K562 (cell line): ENCODE data around the gene CDCP1. TPM values are rescaled to one million over a fixed set of nuclear protein-coding genes. Genes with fewer than 3 reads are reported as not detected.

ENCODE experiments used
- BACH1 ChIP-seq: fragments of 200-800 bp; sonication (Bioruptor generic); IDR thresholded peaks from 2 replicates; pipeline ENCODE4 v1.6.1; 2016; ENCODE audit warnings: missing genetic modification characterization, missing compliant biosample characterization
- BHLHE40 ChIP-seq: IDR thresholded peaks from 2 replicates; pipeline ENCODE4 v1.6.1; 2011; ENCODE audit warnings: low read length, improper control_type of control experiment
- BRCA1 ChIP-seq, 2 experiments: fragments of 450-650 bp in 1 of 2; sonication (generic) in 1 of 2; formaldehyde crosslinking in 1 of 2; IDR thresholded peaks; 2 replicates each; pipeline versions ENCODE4 v1.5.0 to v1.6.1; 2017 to 2020; ENCODE audit warnings: mild to moderate bottlenecking in 1 of 2, missing genetic modification reagents in 1 of 2
- CBX1 ChIP-seq: sonication (generic); IDR thresholded peaks from 2 replicates; pipeline ENCODE4 v1.6.1; 2016; ENCODE audit warnings: antibody characterized with exemption, low read depth, mild to moderate bottlenecking
- CBX3 ChIP-seq, 2 experiments: IDR thresholded peaks; 1 replicate in 1 of 2; 2 replicates in 1 of 2; pipeline ENCODE4 v1.6.1; 2012; ENCODE audit warnings: inconsistent platforms in 2 of 2, low read length in 2 of 2, borderline replicate concordance in 1 of 2, control low read depth in 1 of 2
- CREB1 ChIP-seq, 2 experiments: sonication (generic) in 1 of 2; formaldehyde crosslinking in 1 of 2; IDR thresholded peaks; 2 replicates each; pipeline versions ENCODE4 v1.6.1 to v1.8.0; 2012 to 2022; ENCODE audit warnings: inconsistent platforms in 1 of 2, mild to moderate bottlenecking in 1 of 2, missing genetic modification reagents in 1 of 2, moderate library complexity in 1 of 2
- DMBX1 ChIP-seq: fragments of 250-450 bp; sonication (Bioruptor Pico); IDR thresholded peaks from 2 replicates; pipeline ENCODE4 v1.8.0; 2022; ENCODE audit warnings: inconsistent platforms, mild to moderate bottlenecking, moderate library complexity, borderline replicate concordance
- ELF4 ChIP-seq: fragments of 450-650 bp; formaldehyde crosslinking; IDR thresholded peaks from 2 replicates; pipeline ENCODE4 v1.4.0; 2022; ENCODE audit warnings: missing genetic modification characterization
- ERF ChIP-seq: fragments of 450-650 bp; formaldehyde crosslinking; IDR thresholded peaks from 2 replicates; pipeline ENCODE4 v1.4.0; 2020; ENCODE audit warnings: mild to moderate bottlenecking, mixed read lengths
- FOXP1 ChIP-seq: sonication (generic); formaldehyde crosslinking; IDR thresholded peaks from 2 replicates; pipeline ENCODE4 v1.8.0; 2022; ENCODE audit warnings: mild to moderate bottlenecking, missing genetic modification reagents
- GTF2E2 ChIP-seq: fragments of 200-800 bp; sonication (Bioruptor generic); IDR thresholded peaks from 2 replicates; pipeline ENCODE4 v1.6.1; 2016; ENCODE audit warnings: missing genetic modification characterization, missing compliant biosample characterization
- IFI16 ChIP-seq: fragments of 250-450 bp; sonication (Bioruptor Pico); IDR thresholded peaks from 2 replicates; pipeline ENCODE4 v2.1.2; 2022; ENCODE audit warnings: mild to moderate bottlenecking, inconsistent platforms
- JUND ChIP-seq, 2 experiments: IDR thresholded peaks; 2 replicates in 1 of 2; 3 replicates in 1 of 2; pipeline ENCODE4 v1.6.1; 2011; ENCODE audit warnings: borderline replicate concordance in 2 of 2, low read depth in 2 of 2, low read length in 2 of 2, improper control_type of control experiment in 1 of 2, missing biosample characterization in 1 of 2, missing genetic modification characterization in 1 of 2, missing genetic modification reagents in 1 of 2
- MTA1 ChIP-seq: fragments of 450-650 bp; IDR thresholded peaks from 2 replicates; pipeline ENCODE4 v1.6.1; 2017; ENCODE audit warnings: borderline replicate concordance
- OTX1 ChIP-seq: fragments of 450-650 bp; formaldehyde crosslinking; IDR thresholded peaks from 2 replicates; pipeline ENCODE4 v1.4.0; 2022; ENCODE audit warnings: mild to moderate bottlenecking
- PHTF2 ChIP-seq: fragments of 250-450 bp; sonication (Bioruptor Pico); IDR thresholded peaks from 2 replicates; pipeline ENCODE4 v1.5.0; 2021; ENCODE audit warnings: mild to moderate bottlenecking
- RBM15 ChIP-seq: fragments of 200-400 bp; formaldehyde crosslinking; IDR thresholded peaks from 2 replicates; pipeline ENCODE4 v1.6.1; 2018; ENCODE audit warnings: mild to moderate bottlenecking, low read length, moderate library complexity; ENCODE audit not compliant: insufficient read depth
- SMAD4 ChIP-seq: fragments of 250-450 bp; sonication (Bioruptor Pico); conservative IDR thresholded peaks from 2 replicates; pipeline ENCODE4 v1.8.0; 2021; ENCODE audit warnings: inconsistent platforms, mild to moderate bottlenecking, moderate library complexity
- TCF3 ChIP-seq: sonication (generic); formaldehyde crosslinking; IDR thresholded peaks from 2 replicates; pipeline ENCODE4 v1.4.0; 2020; ENCODE audit warnings: mild to moderate bottlenecking, missing genetic modification reagents
- TGIF2 ChIP-seq: sonication (generic); formaldehyde crosslinking; IDR thresholded peaks from 2 replicates; pipeline ENCODE4 v1.8.1; 2022; ENCODE audit warnings: mild to moderate bottlenecking, missing genetic modification reagents, moderate library complexity
- ZBTB1 ChIP-seq: sonication (generic); formaldehyde crosslinking; IDR thresholded peaks from 2 replicates; pipeline ENCODE4 v1.8.1; 2023; ENCODE audit warnings: missing genetic modification reagents, low read depth, mild to moderate bottlenecking, borderline replicate concordance
- ZC3H8 ChIP-seq: fragments of 450-650 bp; IDR thresholded peaks from 2 replicates; pipeline ENCODE4 v1.6.1; 2017
- ZNF280A ChIP-seq: fragments of 450-650 bp; IDR thresholded peaks from 2 replicates; pipeline ENCODE4 v1.6.1; 2018; ENCODE audit warnings: mild to moderate bottlenecking, low read depth; ENCODE audit not compliant: partially characterized antibody
- ZNF75A ChIP-seq: fragments of 450-650 bp; formaldehyde crosslinking; IDR thresholded peaks from 2 replicates; pipeline ENCODE4 v1.4.0; 2020; ENCODE audit warnings: mild to moderate bottlenecking
- polyA plus RNA-seq, 8 experiments: library from polyadenylated mRNA; depleted of rRNA in 4 of 8; stranded (reverse) in 5 of 8; unstranded in 3 of 8; fragments of >200 nt; fragmentation: Nextera tagmentation in 2 of 8; fragmentation: Illumina TruSeq in 1 of 8; extraction: Ambion mirVana in 2 of 8; extraction: Trizol in 1 of 8; gene quantifications; 2 replicates each; pipeline versions ENCODE4 v1.2.1 to v1.2.3, GENCODE V29; 2011 to 2014; ENCODE audit warnings: inconsistent platforms in 1 of 8, missing spikeins in 1 of 8
- total RNA-seq, 7 experiments: library from RNA; depleted of rRNA in 6 of 7; stranded (reverse); fragments of >200 nt in 6 of 7; fragmentation: Illumina TruSeq in 2 of 7; extraction: Trizol in 2 of 7; gene quantifications; 2 replicates each; pipeline versions ENCODE4 v1.2.1 to v1.2.3, GENCODE V29; 2011 to 2021; ENCODE audit warnings: low replicate concordance in 1 of 7
- TF ChIP-seq, protein P1 (sequence below): sonication (generic); formaldehyde crosslinking; IDR thresholded peaks from 2 replicates; pipeline ENCODE4 v1.8.0; 2022; ENCODE audit warnings: mild to moderate bottlenecking, missing genetic modification reagents, borderline replicate concordance

The CDCP1 gene
- total and polyA plus RNA-seq, 9 of the 15 experiments (the other 6 are each of a cell fraction or from before 2014, with no cell fraction given) = 3.9 to 16.4 (median 5.2) TPM

DNA sequence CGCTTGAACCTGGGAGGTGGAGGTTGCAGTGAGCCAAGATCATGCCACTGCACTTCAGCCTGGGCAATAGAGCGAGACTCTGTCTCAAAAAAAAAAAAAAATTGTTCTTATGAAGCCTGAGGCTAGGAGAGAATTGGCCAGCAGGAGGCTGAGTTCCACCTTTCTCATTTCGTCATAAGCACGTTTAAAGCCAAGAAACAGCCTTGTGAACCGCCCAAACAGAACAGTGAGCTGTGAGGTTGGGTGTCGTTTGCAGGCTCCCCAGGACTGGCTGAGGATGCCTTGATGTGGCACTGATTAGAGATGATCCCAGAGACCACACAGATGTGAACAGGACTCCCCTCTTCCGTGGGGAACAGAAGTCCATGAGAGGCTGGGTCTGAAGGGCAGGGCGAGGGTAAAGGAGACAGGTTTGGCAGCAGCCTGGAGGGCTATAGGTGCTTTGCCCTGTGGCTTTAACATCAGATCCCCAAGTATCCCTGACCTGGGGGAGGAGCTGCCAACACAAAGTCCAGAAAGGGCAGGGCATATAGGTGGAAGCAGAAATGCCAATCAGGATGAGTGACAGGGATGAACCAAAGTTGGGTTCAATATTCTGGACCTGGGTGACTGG lies 67.2 kb downstream of the CDCP1 start (continued):
- TF ChIP-seq SMAD4 (peak; percentile 55), MTA1 (no peak), BRCA1 (IDR thresholded peaks at IDR 0.05) (no peak), BRCA1 (CRISPR knock-in tag; IDR thresholded peaks at IDR 0.05) (no peak), CBX3 (IDR thresholded peaks at IDR 0.05; ENCODE audit: borderline replicate concordance in 1 of 2, low read length in 2 of 2) (peak in 1 of 2 experiments; percentile 44; a peak in 1 of 3 replicates), DMBX1 (CRISPR knock-in tag) (peak; percentile 87; the same call in 1 of the 2 replicates), BHLHE40 (peak; percentile 59), ERF (peak; percentile 51; the same call in 1 of the 2 replicates), ELF4 (no peak), BACH1 (tag) (0 out of 2 replicates have a peak, but pooled peaks have one; percentile 29), FOXP1 (0 out of 2 replicates have a peak, but pooled peaks have one; percentile 13), TGIF2 (no peak), ZC3H8 (no peak), ZNF280A (no peak), RBM15 (no peak), OTX1 (CRISPR knock-in tag) (0 out of 2 replicates have a peak, but pooled peaks have one; percentile 68), ZBTB1 (CRISPR knock-in tag) (no peak), CBX1 (no peak), JUND (IDR thresholded peaks at IDR 0.05; ENCODE audit: borderline replicate concordance, low read depth, low read length) (0 out of 2 replicates have a peak, but pooled peaks have one; percentile 25), JUND (tag; IDR thresholded peaks at IDR 0.05; ENCODE audit: borderline replicate concordance, low read depth, low read length) (no peak), TCF3 (CRISPR knock-in tag) (no peak), PHTF2 (CRISPR knock-in tag) (no peak), IFI16 (0 out of 2 replicates have a peak, but pooled peaks have one; percentile 46), ZNF75A (CRISPR knock-in tag) (0 out of 2 replicates have a peak, but pooled peaks have one; percentile 45), CREB1 (IDR thresholded peaks at IDR 0.05) (0 out of 2 replicates have a peak, but pooled peaks have one; percentile 25), CREB1 (CRISPR knock-in tag; IDR thresholded peaks at IDR 0.05) (0 out of 2 replicates have a peak, but pooled peaks have one; percentile 16), GTF2E2 (tag) (peak; percentile 46; the same call in 1 of the 2 replicates)
- TF ChIP-seq, protein P1, sequence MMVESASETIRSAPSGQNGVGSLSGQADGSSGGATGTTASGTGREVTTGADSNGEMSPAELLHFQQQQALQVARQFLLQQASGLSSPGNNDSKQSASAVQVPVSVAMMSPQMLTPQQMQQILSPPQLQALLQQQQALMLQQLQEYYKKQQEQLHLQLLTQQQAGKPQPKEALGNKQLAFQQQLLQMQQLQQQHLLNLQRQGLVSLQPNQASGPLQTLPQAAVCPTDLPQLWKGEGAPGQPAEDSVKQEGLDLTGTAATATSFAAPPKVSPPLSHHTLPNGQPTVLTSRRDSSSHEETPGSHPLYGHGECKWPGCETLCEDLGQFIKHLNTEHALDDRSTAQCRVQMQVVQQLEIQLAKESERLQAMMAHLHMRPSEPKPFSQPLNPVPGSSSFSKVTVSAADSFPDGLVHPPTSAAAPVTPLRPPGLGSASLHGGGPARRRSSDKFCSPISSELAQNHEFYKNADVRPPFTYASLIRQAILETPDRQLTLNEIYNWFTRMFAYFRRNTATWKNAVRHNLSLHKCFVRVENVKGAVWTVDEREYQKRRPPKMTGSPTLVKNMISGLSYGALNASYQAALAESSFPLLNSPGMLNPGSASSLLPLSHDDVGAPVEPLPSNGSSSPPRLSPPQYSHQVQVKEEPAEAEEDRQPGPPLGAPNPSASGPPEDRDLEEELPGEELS (CRISPR knock-in tag) = 0 out of 2 replicates have a peak, but pooled peaks have one; percentile 59
